Measurements from ENCODE around the gene POTEI.
"Not testable (repeated sequence)": the region's sequence is repeated elsewhere in the genome, so short reads cannot be mapped to it uniquely, and the experiment has no call there.

POTEI gene

GRCh38 chr2:130452897-130453296 lies 56.2 kb downstream of the POTEI start:
- H3K27me3 ChIP-seq (ENCODE audit: control insufficient read depth, insufficient read depth, low read length); H3K9ac ChIP-seq (ENCODE audit: low read length); H3K36me3 ChIP-seq (ENCODE audit: control insufficient read depth, insufficient read depth, low read length); H3K4me3 ChIP-seq (ENCODE audit: low read length); H3K9me3 ChIP-seq (ENCODE audit: control insufficient read depth, low read length); H3K4me1 ChIP-seq (ENCODE audit: control insufficient read depth, insufficient read depth, low read length): not testable (repeated sequence)

GRCh38 chr2:130451823-130452222 lies 57.3 kb downstream of the POTEI start:
- not testable (repeated sequence) for H3K4me1 ChIP-seq (ENCODE audit: control insufficient read depth, insufficient read depth, low read length); H3K36me3 ChIP-seq (ENCODE audit: control insufficient read depth, insufficient read depth, low read length); H3K4me3 ChIP-seq (ENCODE audit: low read length); H3K27me3 ChIP-seq (ENCODE audit: control insufficient read depth, insufficient read depth, low read length); H3K9me3 ChIP-seq (ENCODE audit: control insufficient read depth, low read length); H3K9ac ChIP-seq (ENCODE audit: low read length)

GRCh38 chr2:130451278-130451677 lies 57.9 kb downstream of the POTEI start:
- H3K9ac ChIP-seq (ENCODE audit: low read length); H3K4me1 ChIP-seq (ENCODE audit: control insufficient read depth, insufficient read depth, low read length); H3K27me3 ChIP-seq (ENCODE audit: control insufficient read depth, insufficient read depth, low read length); H3K4me3 ChIP-seq (ENCODE audit: low read length); H3K9me3 ChIP-seq (ENCODE audit: control insufficient read depth, low read length); H3K36me3 ChIP-seq (ENCODE audit: control insufficient read depth, insufficient read depth, low read length): not testable (repeated sequence)

GRCh38 chr2:130450366-130450765 lies 58.8 kb downstream of the POTEI start:
- not testable (repeated sequence) for H3K9me3 ChIP-seq (ENCODE audit: control insufficient read depth, low read length); H3K27me3 ChIP-seq (ENCODE audit: control insufficient read depth, insufficient read depth, low read length); H3K36me3 ChIP-seq (ENCODE audit: control insufficient read depth, insufficient read depth, low read length); H3K4me3 ChIP-seq (ENCODE audit: low read length); H3K4me1 ChIP-seq (ENCODE audit: control insufficient read depth, insufficient read depth, low read length); H3K9ac ChIP-seq (ENCODE audit: low read length)

- H3K27me3 ChIP-seq (ENCODE audit: control insufficient read depth, insufficient read depth, low read length); H3K4me3 ChIP-seq (ENCODE audit: low read length); H3K9me3 ChIP-seq (ENCODE audit: control insufficient read depth, low read length); H3K4me1 ChIP-seq (ENCODE audit: control insufficient read depth, insufficient read depth, low read length); H3K36me3 ChIP-seq (ENCODE audit: control insufficient read depth, insufficient read depth, low read length); H3K9ac ChIP-seq (ENCODE audit: low read length): not testable (repeated sequence)
Observed at GRCh38 chr2:130427631-130428030, 81.5 kb downstream of the POTEI start.

- H3K27me3 ChIP-seq (ENCODE audit: control insufficient read depth, insufficient read depth, low read length); H3K4me3 ChIP-seq (ENCODE audit: low read length); H3K9me3 ChIP-seq (ENCODE audit: control insufficient read depth, low read length); H3K4me1 ChIP-seq (ENCODE audit: control insufficient read depth, insufficient read depth, low read length); H3K36me3 ChIP-seq (ENCODE audit: control insufficient read depth, insufficient read depth, low read length); H3K9ac ChIP-seq (ENCODE audit: low read length): not testable (repeated sequence)
Observed at GRCh38 chr2:130418845-130419244, 90.3 kb downstream of the POTEI start.

GRCh38 chr2:130416693-130417092 lies 92.4 kb downstream of the POTEI start:
- not testable (repeated sequence) for H3K4me3 ChIP-seq (ENCODE audit: low read length); H3K27me3 ChIP-seq (ENCODE audit: control insufficient read depth, insufficient read depth, low read length); H3K4me1 ChIP-seq (ENCODE audit: control insufficient read depth, insufficient read depth, low read length); H3K36me3 ChIP-seq (ENCODE audit: control insufficient read depth, insufficient read depth, low read length); H3K9me3 ChIP-seq (ENCODE audit: control insufficient read depth, low read length); H3K9ac ChIP-seq (ENCODE audit: low read length)

All from mucosa of stomach (tissue), 1 donor.